Mucosa of stomach (tissue), 1 donor: ENCODE measurements around the gene ZDHHC13.

Experiments
- H3K27me3 ChIP-seq: one replicate; pipeline ENCODE4 v1.7.0; 2013; ENCODE audit warnings: mild to moderate bottlenecking, low read length; ENCODE audit not compliant: control insufficient read depth, insufficient read depth
- H3K36me3 ChIP-seq: one replicate; pipeline ENCODE4 v1.7.0; 2013; ENCODE audit warnings: low read length; ENCODE audit not compliant: control insufficient read depth, insufficient read depth
- H3K4me1 ChIP-seq: one replicate; pipeline ENCODE4 v1.7.0; 2013; ENCODE audit warnings: mild to moderate bottlenecking, low read length; ENCODE audit not compliant: control insufficient read depth, insufficient read depth
- H3K4me3 ChIP-seq: one replicate; pipeline ENCODE4 v1.7.0; 2013; ENCODE audit warnings: low read length
- H3K9ac ChIP-seq: one replicate; pipeline ENCODE4 v1.7.0; 2013; ENCODE audit warnings: mild to moderate bottlenecking, low read length, moderate library complexity
- H3K9me3 ChIP-seq: one replicate; pipeline ENCODE4 v1.7.0; 2013; ENCODE audit warnings: mild to moderate bottlenecking, low read length, moderate library complexity; ENCODE audit not compliant: control insufficient read depth
- donor health status: Pancreatic carcinoma.

The ZDHHC13 gene

DNA sequence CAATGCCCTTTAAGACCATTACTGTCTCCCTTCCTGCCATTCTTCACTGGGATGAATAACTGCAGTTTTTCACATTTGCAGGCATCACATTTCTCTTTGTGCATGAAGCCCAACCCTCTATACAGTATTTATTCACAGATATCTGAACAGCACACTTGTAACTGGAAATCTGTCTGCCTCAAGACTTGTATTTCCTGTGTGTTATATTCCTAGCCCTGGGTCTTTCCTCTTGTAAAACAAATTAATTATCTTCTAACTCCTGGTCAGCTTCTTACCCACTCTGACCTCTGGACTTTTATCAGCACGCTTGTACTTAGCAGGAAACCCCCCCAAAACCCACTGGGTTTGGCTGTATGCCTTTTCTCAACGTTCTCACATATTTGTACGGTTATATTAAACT is 82.8 kb downstream of the ZDHHC13 start:
- Histone ChIP-seq H3K4me1 (peaks cover 15% of the 10 kb centered on the region), H3K9me3 (no peaks in the 10 kb centered on the region), H3K9ac (no peak overlapping the region), H3K4me3 (no peak overlapping the region), H3K36me3 (no peaks in the 10 kb centered on the region), H3K27me3 (no peaks in the 10 kb centered on the region)

DNA sequence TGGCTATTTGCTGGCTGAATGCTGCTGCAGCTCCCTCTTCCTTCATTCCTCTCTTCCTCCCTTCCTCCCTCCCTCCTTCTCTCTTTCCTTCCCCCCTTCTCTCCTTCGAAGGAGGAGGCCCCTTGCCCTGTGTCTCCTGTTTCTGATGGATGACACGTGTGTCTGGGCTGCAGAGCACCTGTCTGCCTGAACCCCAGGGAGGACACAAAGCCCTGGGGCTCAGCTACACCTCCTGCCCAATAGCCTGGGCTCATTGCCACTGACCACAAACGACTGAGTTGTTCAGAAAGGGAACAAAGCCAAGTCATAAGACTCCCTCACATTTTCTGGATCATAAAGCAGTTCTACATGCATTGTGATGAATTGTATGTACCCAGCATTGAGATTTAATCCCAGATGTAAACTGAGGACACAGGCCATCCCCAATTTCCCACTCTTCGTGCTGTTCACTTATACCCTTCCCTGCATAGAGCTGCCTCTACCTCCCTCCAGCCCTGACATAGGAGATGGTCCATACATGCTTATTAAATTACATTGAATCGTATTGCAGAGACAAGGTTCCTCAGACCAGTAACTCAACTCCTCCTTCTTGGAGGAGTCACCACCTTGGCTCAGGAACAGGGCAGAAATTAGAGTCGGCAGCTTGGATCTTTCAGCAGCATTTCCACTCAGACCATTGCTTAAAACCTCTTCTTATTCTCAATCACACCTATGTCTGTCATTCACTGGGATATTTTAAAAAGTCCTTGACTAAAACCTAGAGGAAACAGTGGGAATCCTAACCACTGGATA is 83.6 kb downstream of the ZDHHC13 start:
- peaks cover 15% of the 10 kb centered on the region for H3K4me1 ChIP-seq
- no peak overlapping the region for H3K9ac ChIP-seq
- no peaks in the 10 kb centered on the region for H3K36me3 ChIP-seq
- no peaks in the 10 kb centered on the region for H3K9me3 ChIP-seq
- no peak overlapping the region for H3K4me3 ChIP-seq
- H3K27me3 ChIP-seq, result no peaks in the 10 kb centered on the region

- H3K4me1 ChIP-seq, result peaks cover 15% of the 10 kb centered on the region
- H3K9ac ChIP-seq, result no peak within 1 kb of the TSS
- H3K27me3 ChIP-seq, result no peaks in the 10 kb centered on the region
- no peaks in the 10 kb centered on the region for H3K36me3 ChIP-seq
- H3K9me3 ChIP-seq, result no peaks in the 10 kb centered on the region
- H3K4me3 ChIP-seq, result no peak within 1 kb of the TSS
Observed at GRCh38 chr11:19201737-19202605, 85.0 kb downstream of the ZDHHC13 start, which contains the start of gene CSRP3. CSRP3 (minus strand) TSS chr11:19201983; CDS start chr11:19192448, 9,535 bp downstream.

- peaks cover 9% of the 10 kb centered on the region for H3K4me1 ChIP-seq
- H3K4me3 ChIP-seq, result no peak overlapping the region
- no peaks in the 10 kb centered on the region for H3K36me3 ChIP-seq
- H3K9me3 ChIP-seq, result no peaks in the 10 kb centered on the region
- H3K9ac ChIP-seq, result no peak overlapping the region
- H3K27me3 ChIP-seq, result no peaks in the 10 kb centered on the region
Observed at GRCh38 chr11:19204836-19205235, 87.9 kb downstream of the ZDHHC13 start.

- H3K4me3 ChIP-seq, result no peak overlapping the region
- no peaks in the 10 kb centered on the region for H3K27me3 ChIP-seq
- no peaks in the 10 kb centered on the region for H3K9me3 ChIP-seq
Observed at GRCh38 chr11:19208181-19208580, 91.2 kb downstream of the ZDHHC13 start.

GRCh38 chr11:19208959-19209546 is 92.1 kb downstream of the ZDHHC13 start:
- H3K36me3 ChIP-seq, result no peaks in the 10 kb centered on the region
- no peaks in the 10 kb centered on the region for H3K27me3 ChIP-seq
- H3K9ac ChIP-seq, result no peak overlapping the region
- H3K4me1 ChIP-seq, result no peaks in the 10 kb centered on the region
- no peaks in the 10 kb centered on the region for H3K9me3 ChIP-seq
- no peak overlapping the region for H3K4me3 ChIP-seq

More at GRCh38 chr11:19208181-19208580, 91.2 kb downstream of the ZDHHC13 start:
- H3K9ac ChIP-seq, result no peak overlapping the region
- H3K36me3 ChIP-seq, result no peaks in the 10 kb centered on the region
- H3K4me1 ChIP-seq, result no peaks in the 10 kb centered on the region

GRCh38 chr11:19209617-19210370 is 92.8 kb downstream of the ZDHHC13 start:
- Histone ChIP-seq H3K27me3 (no peaks in the 10 kb centered on the region), H3K4me1 (no peaks in the 10 kb centered on the region), H3K36me3 (no peaks in the 10 kb centered on the region), H3K9me3 (no peaks in the 10 kb centered on the region), H3K9ac (no peak overlapping the region), H3K4me3 (no peak overlapping the region)

- H3K4me1 ChIP-seq, result peaks cover 4% of the 10 kb centered on the region
- H3K27me3 ChIP-seq, result peaks cover 7% of the 10 kb centered on the region
- no peaks in the 10 kb centered on the region for H3K9me3 ChIP-seq
- H3K36me3 ChIP-seq, result no peaks in the 10 kb centered on the region
- H3K9ac ChIP-seq, result no peak overlapping the region
- no peak overlapping the region for H3K4me3 ChIP-seq
Observed at GRCh38 chr11:19216021-19216420, 99.1 kb downstream of the ZDHHC13 start.

GRCh38 chr11:19216709-19217374 is 99.9 kb downstream of the ZDHHC13 start:
- H3K4me3 ChIP-seq, result no peak overlapping the region
- H3K36me3 ChIP-seq, result no peaks in the 10 kb centered on the region
- peaks cover 7% of the 10 kb centered on the region for H3K27me3 ChIP-seq
- no peaks in the 10 kb centered on the region for H3K9me3 ChIP-seq
- peaks cover 10% of the 10 kb centered on the region for H3K4me1 ChIP-seq
- H3K9ac ChIP-seq, result no peak overlapping the region

- Histone ChIP-seq H3K4me3 (no peak overlapping the region), H3K36me3 (no peaks in the 10 kb centered on the region), H3K9ac (no peak overlapping the region)
Observed at GRCh38 chr11:19218216-19218615, 101.2 kb downstream of the ZDHHC13 start.

DNA sequence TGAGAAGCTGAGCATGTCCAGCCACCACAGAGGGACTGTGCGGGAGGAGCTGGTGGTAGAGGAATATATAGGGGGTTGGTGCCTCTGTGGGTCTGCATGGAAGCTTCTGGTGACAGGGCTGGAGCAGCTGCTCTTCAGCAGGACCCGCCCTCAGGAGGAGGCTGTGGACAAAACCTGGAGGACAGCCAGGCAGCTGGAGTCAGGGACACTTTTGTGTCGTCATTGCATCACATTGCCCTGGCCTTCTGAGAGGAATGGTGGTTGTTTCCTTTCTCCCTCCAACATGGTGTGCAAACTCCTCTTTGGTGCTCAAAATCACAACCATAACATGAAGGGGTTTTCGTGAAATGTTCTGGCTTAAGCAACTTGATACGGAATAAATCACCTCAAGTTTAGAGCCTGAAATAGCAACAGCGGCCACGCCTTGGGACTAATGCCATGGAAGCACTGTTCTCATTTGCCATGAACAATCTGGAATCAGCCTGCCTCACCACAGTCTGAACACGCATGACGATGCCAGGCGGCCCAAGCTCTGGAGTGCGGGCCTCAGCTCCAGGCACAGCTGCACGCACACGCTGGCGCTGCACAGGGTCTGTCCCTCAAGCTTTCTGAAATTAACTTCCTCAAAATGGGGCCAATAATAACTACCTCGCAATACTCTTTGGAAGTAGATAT is 102.0 kb downstream of the ZDHHC13 start:
- Histone ChIP-seq H3K36me3 (no peaks in the 10 kb centered on the region), H3K4me1 (peaks cover 17% of the 10 kb centered on the region), H3K9ac (no peak overlapping the region), H3K27me3 (peaks cover 7% of the 10 kb centered on the region), H3K4me3 (no peak overlapping the region), H3K9me3 (no peaks in the 10 kb centered on the region)

More at GRCh38 chr11:19218216-19218615, 101.2 kb downstream of the ZDHHC13 start:
- no peaks in the 10 kb centered on the region for H3K9me3 ChIP-seq
- H3K27me3 ChIP-seq, result peaks cover 7% of the 10 kb centered on the region
- H3K4me1 ChIP-seq, result peaks cover 17% of the 10 kb centered on the region
